WTC11 (cell line): Measurements from ENCODE around the gene SNX24.

Experiments used
- ATF3 ChIP-seq: sonication (generic); formaldehyde crosslinking; conservative IDR thresholded peaks from 2 replicates; pipeline ENCODE4 v1.8.1; 2022; ENCODE audit warnings: mild to moderate bottlenecking, missing genetic modification reagents
- CTCF ChIP-seq: fragments of 200-600 bp; IDR thresholded peaks from 2 replicates; pipeline ENCODE4 v1.8.0; 2022; ENCODE audit warnings: antibody characterized with exemption
- ELF4 ChIP-seq: sonication (generic); formaldehyde crosslinking; IDR thresholded peaks from 2 replicates; pipeline ENCODE4 v1.8.1; 2022; ENCODE audit warnings: low read depth, mild to moderate bottlenecking, moderate library complexity, missing genetic modification reagents
- ETV6 ChIP-seq: sonication (generic); formaldehyde crosslinking; IDR thresholded peaks from 2 replicates; pipeline ENCODE4 v1.8.1; 2022; ENCODE audit warnings: mild to moderate bottlenecking, missing genetic modification reagents
- RELA ChIP-seq: sonication (generic); formaldehyde crosslinking; IDR thresholded peaks from 2 replicates; pipeline ENCODE4 v1.8.1; 2022; ENCODE audit warnings: missing genetic modification reagents, mild to moderate bottlenecking, borderline replicate concordance
- TEAD4 ChIP-seq: sonication (generic); formaldehyde crosslinking; IDR thresholded peaks from 2 replicates; pipeline ENCODE4 v1.8.0; 2022; ENCODE audit warnings: mild to moderate bottlenecking, missing genetic modification reagents
- TP53 ChIP-seq: sonication (generic); formaldehyde crosslinking; IDR thresholded peaks from 2 replicates; pipeline ENCODE4 v1.8.1; 2023; ENCODE audit warnings: mild to moderate bottlenecking, missing genetic modification reagents

- TF ChIP-seq TP53 (no peak), CTCF (no peak), ELF4 (CRISPR knock-in tag) (no peak), TEAD4 (CRISPR knock-in tag) (no peak), ATF3 (no peak), ETV6 (no peak), RELA (CRISPR knock-in tag) (no peak)
Observed at GRCh38 chr5:122916490-122916889, 71.1 kb downstream of the SNX24 start.
